NK-92 (cell line): ENCODE results near the gene BLVRB.
"Not testable (repeated sequence)": the region's sequence is repeated elsewhere in the genome, so short reads cannot be mapped to it uniquely, and the experiment has no call there.

Source experiments
- DNase-seq: peaks from one replicate; lab custom pipeline; 2025; ENCODE audit not compliant: unreplicated experiment; lab: John Stamatoyannopoulos, UW

Gene BLVRB

DNA sequence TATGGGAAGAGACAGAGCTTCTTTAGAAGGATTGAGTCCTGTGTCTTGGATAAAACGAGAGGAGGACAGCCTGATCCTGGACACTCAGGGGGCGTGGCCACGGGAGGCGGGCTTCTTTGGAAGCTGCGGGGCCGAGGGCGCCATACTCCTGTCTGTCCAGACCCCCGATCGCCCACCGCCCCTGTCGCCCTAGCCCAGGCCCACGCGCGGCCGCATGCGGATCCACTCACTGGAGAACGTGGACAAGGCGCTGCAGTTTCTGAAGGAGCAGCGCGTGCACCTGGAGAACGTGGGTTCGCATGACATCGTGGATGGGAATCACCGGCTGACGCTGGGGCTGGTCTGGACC lies 24.3 kb upstream of the BLVRB start:
- DNase-seq: no peak

DNA sequence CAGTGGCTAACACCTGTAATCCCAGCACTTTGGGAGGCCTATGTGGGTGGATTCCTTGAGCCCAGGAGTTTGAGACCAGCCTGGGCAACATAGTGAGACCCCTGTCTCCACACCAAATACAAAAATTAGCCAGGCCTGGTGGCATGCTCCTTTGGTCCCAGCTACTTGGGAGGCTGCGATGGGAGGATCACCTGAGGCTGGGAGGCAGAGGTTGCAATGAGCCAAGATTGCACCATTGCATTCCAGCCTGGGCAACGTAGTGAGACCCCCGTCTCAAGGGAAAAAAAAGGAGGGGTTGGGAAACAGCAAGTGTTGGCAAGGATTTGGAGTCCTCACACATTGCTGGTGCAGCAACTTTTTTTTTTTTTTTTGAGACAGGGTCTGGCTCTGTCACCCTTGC lies 20.5 kb upstream of the BLVRB start:
- no peak for DNase-seq

DNA sequence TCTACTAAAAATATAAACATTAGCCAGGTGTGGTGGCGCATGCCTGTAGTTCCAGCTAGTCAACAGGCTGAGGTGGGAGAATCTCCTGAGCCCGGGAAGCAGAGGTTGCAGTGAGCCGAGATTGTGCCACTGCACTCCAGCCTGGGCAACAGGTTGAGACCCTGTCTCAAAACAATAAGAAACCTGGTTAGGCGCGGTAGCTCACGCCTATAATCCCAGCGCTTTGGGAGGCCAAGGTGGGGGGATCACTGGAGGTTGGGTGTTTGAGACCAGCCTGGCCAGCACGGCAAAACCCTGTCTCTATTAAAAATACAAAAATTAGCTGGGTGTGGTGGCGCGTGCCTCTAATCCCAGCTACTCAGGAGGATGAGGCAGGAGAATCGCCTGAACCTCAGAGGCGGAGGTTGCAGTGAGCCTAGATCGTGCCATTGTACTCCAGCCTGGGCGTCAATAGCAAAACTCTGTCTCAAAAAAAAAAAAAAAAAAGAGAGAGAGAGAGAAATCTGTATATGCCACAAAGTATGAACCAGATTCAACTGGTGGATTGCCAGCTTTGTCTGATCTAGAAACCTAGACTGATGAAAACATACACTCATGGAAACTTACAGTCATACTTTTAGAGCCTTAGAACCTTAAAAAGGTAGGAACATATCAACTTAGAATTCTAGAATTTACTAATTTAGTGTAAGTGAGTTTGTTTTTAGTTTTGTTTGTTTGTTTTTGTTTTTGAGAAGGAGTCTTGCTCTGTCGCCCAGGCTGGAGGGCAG lies 10.5 kb upstream of the BLVRB start:
- DNase-seq: not testable (repeated sequence)

DNA sequence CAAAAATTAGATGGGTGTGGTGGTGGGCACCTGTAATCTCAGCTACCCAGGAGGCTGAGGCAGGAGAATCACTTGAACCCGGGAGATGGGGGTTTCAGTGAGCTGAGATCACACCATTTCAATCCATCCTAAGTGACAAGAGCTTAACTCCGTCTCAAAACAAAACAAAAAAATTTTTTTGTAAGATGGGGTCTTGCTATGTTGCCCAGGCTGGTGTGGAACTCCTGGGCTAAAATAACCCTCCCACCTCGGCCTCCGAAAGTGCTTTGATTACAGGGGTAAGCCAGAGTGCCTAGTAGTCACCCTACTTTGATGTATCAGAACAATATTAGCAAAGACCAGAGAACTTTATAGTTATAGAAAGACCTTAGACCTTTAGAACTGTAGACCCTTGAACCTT lies 9.2 kb upstream of the BLVRB start:
- DNase-seq: no peak

DNA sequence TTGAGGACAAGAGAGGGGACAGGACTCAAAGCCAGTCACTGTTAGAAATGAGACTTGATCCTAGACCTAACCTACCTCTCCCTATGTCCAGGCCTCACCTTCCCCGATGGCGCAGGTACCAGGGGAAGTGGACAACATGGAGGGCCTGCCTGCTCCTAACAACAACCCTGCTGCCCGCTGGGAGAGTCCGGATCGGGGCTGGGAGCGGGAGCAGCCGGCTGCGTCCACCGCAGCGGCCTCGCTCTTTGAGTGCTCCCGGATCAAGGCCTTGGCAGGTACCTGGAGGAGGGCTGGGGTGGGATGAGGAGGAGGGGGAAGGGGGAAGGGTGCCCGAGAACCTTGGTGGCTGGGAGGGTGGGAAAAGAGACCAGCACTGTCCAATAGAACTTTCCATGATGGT lies 7.0 kb upstream of the BLVRB start:
- DNase-seq: no peak

DNA sequence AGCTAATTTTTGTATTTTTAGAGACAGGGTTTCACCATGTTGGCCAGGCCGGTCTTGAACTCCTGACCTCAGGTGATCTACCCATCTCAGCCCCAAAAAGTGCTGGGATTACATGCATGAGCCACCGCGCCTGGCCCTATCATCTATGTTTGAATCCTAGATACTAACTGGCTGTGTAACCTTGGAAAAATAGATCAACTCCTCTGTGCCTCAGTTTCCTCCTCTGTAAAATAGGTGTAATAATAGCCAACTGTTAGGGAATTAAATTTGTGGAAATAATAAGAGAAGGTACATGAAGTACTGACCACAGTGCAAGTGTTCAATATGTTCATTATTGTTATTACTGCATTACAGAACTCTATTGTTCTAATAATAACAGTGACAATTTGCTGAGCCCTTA lies 5.6 kb upstream of the BLVRB start:
- DNase-seq: no peak

DNA sequence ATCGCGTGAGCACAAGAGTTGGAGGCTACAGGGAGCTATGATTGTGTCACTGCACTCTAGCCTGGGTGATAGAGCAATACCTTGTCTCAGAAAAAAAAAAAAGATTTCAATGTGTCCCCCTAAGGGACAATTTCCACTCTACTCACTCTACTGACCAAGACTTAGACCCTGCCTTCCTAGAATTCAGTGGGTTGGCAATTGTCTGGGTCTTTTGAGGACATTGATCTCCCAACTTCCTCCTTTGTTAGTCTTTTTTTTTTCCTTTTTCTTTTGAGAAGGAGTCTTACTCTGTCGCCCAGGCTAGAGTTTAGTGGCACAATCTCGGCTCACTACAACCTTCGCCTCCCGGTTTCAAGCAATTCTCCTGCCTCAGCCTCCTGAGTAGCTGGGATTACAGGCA lies 3.5 kb upstream of the BLVRB start:
- DNase-seq: no peak

DNA sequence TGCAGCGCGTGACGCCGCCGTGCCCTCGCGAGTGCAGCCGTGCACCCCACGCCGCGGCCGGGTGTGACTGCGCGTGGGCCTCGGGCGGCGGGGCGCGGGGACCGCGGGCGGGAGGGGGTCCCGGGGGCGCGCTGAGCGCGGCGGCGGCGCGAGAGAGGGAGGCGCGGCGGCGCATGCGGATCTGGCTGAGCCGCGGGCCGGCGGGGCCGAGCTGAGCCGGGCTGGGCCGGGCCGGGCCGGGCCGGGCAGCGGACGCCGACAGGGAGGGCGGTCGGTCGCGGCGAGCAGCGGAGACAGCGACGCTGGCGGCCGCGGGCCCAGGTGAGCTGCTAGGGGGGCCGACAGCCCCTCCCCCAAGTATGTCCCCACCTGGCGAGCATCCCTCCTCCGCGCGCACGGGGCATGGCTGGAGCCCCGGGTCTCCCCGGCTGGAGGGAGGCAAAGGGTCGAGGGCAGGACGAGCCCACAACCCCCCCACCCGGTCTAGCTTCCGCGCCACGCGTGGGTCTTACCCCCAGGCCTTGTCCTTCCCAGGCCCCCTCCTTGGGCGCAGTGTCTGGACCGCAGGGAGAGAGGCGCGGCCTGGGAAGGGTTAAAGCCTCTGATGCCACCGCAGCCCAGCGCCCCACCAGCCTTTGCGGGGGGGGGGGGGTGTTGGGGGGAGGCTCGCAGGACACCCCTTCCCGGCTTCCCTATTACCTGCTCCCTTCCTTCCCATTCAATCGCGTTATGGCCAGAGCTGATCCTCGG lies 1.6 kb upstream of the BLVRB start, which contains the start of gene SPTBN4:
Gene SPTBN4 (plus strand): TSS at position 17 of the 750 bp plus-strand sequence. CDS start 5,621 bp downstream, outside the sequence.
- no peak for DNase-seq

DNA sequence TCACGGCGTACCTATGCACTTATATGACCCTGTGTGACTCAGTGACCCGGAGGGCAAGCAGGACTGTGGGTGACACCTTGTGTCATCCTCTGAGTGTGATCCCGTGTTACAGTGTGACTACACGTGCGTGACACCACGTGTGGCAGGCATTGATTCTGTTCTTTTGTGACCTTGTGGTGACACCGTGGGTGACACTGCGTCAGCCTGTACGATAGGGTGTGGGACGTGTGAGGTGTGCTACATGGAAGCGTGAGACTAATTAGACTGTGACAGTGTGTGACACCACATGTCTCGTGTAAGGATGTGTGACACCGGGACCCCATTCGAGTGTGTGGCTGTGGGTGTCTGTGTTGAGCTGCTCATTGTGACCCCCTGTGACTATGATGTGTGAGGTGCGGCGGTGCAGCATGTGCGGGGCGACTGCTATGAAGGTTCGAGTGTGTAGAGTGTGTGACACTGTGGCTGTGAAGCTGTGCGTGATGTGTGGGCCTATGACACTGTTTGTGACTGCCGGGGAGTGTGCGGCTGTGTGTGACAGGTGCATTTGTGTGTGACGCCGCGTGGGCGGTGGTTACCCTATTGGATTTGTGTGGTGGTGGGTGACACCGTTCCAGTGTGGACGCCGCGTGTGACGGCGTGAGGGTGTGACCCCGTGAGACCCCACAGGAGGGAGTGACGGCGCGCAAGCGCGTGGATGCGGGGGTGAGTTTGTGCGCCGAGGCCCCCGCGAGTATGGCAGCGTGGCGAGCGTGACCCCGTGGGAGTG lies 857 bp upstream of the BLVRB start:
- no peak for DNase-seq

DNA sequence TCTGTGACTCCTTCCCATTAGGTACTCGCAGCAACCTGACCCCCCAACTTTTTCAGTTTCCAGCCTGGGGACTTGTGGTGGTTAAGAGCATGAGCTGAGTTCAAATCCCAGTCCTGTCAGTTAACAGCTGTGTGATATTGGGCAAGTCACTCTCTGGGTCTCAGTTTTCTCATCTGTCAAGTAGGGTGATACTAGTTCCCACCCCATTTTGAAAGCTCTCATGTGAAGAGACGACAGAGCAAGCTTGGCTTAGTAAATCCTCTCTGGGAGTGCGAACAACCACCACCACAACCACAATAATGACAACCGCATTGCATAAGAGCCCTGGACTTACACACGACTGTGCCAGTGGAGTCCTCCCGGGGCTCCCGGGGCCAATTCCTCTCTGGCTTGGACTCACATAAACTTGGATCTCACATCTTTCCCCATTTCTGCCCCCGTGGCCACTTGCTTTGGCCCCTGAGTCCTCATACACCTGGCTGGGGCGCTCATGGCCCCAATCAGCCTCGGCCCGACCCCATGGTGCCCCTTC lies 454 bp downstream of the BLVRB start:
- no peak for DNase-seq

DNA sequence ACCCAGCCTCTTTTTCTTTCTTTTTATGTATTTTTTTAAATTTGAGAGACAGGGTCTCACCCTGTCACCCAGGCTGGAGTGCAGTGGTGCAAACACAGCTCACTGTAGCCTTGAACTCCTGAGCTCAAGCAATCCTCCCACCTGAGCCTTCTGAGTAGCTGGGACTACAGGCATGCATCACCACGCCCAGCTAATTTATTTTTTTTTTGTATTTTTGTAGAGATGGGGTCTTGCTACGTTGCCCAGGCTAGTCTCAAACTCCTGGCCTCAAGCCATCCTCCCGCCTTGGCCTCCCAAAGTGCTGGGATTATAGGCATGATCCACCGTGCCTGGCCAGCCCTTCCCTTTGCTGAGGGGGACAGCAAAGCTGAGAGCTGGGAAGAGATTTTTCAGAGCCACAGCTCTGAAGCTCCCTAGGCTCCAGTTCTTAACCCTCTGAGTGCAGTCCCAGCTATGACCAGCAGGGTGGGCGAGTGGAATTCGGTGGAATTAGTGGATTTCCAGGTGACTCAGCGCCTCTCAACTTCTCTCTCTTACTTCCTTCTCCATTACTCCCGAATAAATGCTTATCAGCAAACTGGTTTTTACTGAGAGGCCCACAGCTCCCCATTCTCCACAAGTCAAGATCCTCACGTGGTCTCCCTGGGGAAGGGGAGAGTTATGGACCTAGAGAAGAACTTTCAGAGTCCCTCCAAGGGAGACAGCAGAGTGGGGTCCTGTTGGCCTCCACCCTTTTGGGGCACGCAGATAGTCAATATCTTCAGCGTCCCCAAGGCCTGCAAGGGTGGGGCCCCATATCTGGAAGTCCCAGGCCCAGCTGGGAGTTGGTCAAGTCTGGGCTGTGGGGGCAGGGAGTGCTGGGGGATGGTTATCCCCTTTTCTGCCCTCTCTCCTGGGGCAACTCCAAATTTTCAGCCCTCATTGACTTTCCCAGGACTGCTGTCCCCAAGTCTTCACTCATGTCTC lies 1.2 kb downstream of the BLVRB start:
- DNase-seq: no peak

DNA sequence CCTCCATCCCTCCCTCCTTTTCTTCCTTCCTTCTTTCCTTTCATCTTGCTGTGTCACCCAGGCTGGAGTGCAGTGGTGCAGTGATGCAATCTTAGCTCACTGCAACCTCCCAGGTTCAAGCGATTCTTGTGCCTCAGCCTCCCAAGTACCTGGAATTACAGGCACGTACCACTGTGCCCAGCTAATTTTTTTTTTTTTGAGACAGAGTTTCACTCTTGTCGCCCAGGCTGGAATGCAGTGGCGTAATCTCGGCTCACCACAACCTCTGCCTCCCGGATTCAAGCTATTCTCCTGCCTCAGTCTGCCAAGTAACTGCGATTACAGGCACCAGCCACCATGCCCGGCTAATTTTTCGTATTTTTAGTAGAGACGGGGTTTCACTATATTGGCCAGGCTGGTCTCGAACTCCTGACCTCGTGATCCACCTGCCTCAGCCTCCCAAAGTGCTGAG lies 1.9 kb downstream of the BLVRB start:
- not testable (repeated sequence) for DNase-seq

DNA sequence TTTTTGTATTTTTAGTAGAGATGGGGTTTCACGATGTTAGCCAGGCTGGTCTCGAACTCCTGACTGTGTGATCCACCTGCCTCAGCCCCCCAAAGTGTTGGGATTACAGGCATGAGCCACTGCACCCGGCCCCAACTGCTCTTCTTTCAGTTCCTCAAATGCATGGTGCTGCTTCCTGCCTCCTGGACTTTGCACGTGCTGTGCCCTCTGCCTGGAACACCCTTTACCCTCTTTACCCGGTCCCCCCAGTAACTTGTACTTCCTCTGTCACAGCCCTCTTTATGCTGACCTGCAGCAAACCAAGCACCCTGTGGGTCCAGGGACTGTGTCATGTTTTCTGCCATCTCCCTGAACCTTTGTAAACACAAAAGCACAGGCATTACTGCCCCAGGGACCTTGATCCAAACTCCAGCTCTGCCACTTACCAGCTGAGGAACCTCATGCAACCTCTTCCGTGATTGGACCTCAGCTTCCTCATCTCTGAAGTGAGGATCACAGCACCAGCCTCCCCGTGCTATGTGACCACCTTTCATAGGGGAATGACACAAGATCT lies 3.8 kb downstream of the BLVRB start:
- no peak for DNase-seq

DNA sequence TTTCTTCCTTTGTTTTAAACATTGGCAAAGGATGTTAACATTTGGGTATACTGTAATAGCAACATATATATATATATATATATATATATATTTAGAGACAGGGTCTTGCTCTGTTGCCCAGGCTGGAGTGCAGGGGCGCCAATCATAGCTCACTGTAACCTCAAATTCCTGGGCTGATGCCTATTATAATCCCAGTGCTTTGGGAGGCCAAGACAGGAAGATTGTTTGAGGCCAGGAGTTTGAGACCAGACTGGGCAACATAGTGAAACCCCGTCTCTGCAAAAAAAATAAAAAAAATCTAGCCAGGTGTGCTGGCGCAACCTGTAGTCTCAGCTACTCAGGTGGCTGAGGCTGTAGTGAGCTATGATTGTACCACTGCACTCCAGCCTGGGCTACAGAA lies 5.4 kb downstream of the BLVRB start:
- DNase-seq: no peak

DNA sequence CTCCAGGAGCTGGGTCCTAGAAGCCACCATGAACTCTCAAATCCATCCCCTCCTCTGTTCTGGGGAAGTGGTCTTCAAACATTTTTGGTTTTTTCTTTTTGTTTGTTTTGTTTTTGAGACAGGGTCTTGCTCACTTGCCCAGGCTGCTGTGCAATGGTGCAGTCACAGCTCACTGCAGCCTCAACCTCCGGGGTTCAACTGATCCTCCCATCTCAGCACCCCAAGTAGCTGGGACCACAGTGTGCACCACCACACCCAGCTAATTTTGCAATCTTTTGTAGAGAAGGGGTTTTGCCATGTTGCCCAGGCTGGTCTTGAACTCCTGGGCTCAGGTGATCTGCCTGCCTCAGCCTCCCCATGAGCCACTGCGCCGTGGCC lies 7.0 kb downstream of the BLVRB start:
- DNase-seq: no peak

DNA sequence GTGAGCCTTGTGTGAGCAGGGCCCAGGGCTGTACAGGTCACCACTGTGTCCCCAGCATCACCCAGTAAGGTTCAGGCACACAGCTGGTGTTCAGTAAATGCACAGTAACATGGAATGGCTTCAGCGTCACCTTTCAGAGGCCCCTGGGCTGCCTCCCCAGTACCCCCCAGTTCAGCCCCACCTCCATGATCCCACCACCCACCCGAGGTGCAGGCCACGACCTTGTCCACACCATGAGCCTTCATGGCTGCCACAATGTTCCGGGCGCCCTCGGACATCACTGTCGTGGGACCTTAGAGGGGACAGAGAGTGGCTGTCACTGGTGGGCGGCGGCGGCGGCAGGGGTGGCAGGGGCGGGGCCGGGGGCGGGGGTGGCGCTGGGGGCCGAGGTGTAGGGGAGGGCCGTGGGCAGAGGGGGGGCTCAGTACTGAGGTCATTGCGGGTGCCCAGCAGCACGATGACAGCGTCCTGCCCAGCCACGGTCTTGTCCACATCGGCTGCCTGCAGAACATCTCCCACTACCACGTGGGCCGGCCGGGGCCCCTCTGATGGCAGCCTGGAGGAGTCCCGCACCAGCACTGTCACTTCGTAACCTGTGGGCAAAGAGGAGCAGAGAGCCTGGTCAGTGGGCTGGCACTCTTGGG lies 7.5 kb downstream of the BLVRB start:
- no peak for DNase-seq

DNA sequence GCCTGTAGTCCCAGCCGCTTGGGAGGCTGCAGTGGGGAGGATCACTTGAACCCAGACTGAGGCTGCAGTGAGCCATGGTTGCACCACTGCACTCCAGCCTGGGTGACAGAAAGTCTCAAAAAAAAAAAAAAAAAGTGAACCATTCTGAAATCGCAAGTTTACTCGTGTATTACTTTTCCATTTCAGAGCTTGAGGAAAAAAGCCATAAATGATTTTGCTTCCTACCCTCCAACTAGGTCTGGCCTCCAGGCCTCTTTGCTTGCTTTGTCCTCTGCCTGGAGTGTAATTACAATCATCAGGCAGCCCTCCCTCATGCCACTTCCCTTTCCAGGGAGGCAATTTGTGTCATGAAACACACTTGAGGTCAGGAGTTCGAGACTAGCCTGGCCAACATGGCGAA lies 8.5 kb downstream of the BLVRB start:
- DNase-seq: no peak

DNA sequence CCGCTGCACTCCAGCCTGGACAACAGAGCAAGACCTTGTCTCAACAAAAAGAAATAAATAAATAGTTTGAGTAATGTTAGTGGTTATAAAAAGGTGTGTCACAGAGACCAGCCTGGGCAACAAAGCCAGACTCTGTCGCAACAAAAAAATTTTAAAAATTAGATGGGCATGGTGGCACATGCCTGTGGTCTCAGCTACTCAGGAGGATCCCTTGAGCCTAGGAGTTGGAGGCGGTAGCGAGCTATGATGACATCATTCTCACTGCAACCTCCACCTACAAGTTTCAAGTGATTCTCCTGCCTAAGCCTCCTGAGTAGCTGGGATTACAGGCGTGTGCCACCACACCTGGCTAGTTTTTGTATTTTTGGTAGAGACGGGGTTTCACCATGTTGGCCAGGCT lies 11.6 kb downstream of the BLVRB start:
- not testable (repeated sequence) for DNase-seq

DNA sequence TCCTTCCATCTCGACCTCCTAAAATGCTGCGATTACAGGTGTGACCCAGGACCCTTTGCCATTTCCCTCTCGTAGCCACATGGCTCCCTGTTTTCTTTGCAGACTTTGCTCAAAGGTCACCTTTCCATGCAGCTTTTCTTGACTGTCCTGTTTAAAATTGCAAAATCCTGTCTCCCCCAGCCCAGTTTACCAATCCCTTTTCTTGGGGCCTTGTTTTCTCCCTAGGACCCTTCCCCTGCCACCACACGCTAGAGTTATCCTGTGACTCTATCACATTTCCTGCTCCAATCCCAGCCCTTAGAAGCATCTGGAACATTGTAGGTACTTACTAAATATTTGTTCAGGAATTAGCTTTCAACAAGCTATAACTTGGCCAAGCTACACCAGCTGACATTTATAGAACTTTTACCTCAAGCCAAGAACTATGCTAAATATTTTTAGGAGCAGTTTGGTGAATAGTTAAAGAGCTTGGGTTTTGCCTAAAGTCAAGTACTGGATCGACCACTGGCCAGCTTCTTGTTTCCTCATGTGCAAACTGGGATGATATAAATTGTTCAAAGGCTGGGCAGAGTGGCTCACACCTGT lies 12.3 kb downstream of the BLVRB start:
- no peak for DNase-seq
